Stimulated activated CD4-positive, alpha-beta T cell treated with anti-CD3 and anti-CD28 coated beads, Interleukin-15, amount 100 ng/mL, for 1 hour (primary cell): ENCODE data around the gene MUC5AC.
"Not testable (repeated sequence)": the region's sequence is repeated elsewhere in the genome, so short reads cannot be mapped to it uniquely, and the experiment has no call there.

Source experiments
- DNase-seq, 2 donors: peaks; one replicate each; pipeline ENCODE4 v3.0.0-alpha.2; 2020; ENCODE audit warnings: low read depth in 1 of 2, low spot score in 1 of 2

MUC5AC gene

DNA sequence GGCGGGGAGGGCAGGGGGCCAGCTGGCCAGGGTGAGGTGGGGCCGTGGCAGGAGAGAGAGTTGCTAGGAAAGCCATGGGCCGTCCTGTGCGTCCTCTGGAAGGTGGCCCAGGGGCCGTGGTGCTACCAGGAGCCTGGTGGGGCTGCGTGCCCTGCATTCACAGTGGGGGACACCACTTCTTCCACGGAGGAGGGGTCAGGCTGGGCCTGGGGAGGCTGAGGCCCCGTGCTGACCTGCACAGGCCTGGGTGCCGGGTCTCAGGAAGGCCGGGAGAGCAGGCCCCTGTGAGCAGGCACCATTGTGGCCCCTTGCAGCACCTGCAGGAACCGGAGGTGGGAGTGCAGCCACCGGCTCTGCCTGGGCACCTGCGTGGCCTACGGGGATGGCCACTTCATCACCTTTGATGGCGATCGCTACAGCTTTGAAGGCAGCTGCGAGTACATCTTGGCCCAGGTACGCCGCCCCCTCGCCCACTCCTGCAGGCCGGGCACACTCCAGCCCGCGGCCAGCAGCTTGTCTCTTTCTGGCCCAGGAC is 77.1 kb downstream of the MUC5AC start:
- DNase-seq, result no peak

DNA sequence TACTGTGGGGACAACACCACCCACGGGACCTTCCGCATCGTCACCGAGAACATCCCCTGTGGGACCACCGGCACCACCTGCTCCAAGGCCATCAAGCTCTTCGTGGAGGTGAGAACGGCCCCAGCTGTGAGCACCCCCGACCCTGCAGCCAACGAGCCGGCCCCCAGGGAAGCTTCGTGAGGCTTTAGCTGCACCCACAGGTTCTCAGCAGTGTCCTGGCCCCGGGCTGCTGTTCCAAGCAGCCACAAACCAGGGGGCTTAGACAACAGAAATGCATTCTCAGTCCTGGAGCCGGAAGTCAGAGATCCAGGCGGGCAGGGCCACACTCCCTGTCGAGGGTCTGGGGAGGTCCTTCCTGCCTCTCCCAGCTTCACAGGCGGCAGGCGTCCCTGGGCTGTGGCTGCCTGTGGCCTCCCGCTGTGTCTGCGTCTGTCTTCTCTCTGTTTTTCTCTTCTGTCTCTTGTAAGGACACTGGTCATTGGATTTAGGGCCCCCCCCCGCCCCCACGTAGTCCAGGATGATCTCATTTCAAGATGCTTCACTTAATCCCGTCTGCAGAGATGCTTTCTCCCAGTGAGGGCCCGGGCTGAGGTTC is 77.7 kb downstream of the MUC5AC start:
- no peak for DNase-seq

DNA sequence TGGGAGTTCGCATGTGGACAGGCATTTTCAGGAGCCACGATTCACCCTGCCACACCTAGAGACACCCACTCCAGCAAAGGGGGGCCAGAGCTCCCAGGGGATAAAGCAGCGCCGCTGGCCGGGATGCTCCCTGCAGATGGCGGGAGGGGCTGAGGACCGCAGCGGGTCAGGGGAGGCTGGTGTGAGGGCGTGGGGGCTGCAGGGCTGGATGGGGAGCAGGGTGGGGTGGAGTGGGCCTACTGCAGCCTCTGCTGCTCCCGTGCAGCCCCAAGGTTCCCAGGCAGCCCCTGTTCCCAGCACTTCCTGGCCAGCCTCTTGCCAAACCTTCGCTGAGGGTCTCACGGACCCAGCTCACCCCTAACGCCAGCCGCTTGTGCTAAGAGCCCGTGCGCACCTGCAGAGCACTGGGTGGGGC is 78.2 kb downstream of the MUC5AC start:
- no peak for DNase-seq

DNA sequence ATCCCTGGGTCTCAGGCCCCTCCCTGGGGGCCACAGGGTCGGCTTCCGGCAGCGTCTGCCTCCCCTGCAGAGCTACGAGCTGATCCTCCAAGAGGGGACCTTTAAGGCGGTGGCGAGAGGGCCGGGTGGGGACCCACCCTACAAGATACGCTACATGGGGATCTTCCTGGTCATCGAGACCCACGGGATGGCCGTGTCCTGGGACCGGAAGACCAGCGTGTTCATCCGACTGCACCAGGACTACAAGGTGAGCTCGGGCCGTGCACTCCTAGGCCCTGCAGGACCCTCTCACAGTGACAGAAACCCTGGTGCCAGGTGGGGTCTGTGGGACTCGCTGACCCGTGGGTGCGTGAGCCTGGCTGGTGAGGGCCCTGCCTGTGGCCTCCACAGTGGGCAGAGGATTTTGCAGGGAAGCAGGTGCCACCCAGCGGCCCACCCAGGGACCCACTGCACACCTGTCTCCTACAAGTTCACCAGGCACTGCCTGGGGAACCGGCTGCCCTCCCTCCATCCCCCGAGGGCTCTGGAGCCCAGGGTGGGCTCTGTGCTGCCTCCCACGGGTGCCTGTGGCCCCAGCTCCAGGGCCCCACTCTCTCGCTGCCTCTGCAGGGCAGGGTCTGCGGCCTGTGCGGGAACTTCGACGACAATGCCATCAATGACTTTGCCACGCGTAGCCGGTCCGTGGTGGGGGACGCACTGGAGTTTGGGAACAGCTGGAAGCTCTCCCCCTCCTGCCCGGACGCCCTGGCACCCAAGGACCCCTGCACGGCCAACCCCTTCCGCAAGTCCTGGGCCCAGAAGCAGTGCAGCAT is 78.8 kb downstream of the MUC5AC start:
- DNase-seq, result no peak

DNA sequence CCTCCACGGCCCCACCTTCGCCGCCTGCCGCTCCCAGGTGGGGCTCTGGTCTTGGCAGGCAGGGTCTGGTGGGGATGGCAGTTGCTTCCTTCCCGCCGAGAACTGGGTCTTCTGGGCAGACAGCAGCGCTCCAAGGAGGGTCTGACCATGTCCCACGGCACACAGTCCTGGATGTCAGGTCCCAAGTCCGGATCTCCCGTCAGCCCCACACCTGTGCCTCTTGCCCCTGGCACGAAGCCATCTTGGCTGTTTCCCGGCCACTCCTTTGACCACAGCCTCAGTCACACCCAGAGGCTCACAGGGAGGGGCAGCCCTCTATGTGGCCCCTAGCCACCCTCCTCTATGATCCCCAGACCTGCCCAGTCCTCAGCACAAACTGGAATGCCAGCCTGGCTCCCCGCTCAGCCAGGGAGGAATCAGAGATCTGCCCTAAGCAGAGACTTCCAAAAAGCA is 79.4 kb downstream of the MUC5AC start:
- DNase-seq, result no peak

DNA sequence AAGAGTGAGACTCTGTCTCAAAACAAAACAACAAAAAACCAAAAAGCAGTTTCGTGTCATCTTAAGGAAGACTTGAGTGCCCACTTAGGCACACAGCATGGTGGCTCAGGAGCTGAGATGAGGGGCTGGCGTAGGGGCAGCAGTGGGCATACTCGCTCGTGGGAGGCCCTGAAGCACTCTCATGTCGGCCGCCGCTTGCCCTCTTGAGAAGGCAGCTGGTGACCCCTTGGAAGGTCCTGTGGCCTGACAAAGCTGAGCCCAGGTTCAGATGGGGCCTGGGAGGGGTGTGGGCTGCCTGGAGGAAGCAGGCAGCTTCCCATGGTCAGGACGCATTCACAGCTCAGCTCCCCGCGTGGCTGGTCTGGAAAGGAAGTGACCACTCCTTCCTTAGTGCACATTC is 80.1 kb downstream of the MUC5AC start:
- no peak for DNase-seq

DNA sequence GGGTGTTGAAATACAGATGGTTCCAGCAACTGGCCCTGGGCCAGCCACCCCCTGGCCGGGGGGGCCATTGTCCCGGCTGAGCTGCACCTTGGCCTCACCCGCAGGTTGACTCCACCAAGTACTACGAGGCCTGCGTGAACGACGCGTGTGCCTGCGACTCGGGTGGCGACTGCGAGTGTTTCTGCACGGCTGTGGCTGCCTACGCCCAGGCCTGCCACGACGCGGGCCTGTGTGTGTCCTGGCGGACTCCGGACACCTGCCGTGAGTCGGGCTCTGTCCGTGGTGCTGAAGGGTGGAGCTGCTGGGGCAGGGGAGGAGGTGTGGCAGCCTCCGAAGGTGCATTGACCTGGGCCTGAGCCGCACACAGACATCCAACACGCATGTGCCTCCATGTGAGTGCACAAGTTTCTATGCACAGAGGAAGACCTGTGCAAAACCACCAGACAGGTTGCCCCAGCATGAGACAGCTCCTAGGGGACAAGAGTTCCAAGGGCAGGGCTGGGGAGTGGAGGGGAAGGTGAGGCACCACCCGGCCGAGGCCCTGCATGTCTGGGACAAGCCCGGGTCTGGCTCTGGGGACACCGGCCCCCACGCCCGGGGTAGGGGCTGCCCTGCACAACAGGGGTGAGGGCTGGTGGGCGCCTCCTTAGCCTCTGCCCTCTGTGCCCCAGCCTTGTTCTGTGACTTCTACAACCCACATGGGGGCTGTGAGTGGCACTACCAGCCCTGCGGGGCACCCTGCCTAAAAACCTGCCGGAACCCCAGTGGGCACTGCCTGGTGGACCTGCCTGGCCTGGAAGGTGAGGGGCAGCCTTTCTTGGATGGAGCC is 81.2 kb downstream of the MUC5AC start:
- no peak for DNase-seq

DNA sequence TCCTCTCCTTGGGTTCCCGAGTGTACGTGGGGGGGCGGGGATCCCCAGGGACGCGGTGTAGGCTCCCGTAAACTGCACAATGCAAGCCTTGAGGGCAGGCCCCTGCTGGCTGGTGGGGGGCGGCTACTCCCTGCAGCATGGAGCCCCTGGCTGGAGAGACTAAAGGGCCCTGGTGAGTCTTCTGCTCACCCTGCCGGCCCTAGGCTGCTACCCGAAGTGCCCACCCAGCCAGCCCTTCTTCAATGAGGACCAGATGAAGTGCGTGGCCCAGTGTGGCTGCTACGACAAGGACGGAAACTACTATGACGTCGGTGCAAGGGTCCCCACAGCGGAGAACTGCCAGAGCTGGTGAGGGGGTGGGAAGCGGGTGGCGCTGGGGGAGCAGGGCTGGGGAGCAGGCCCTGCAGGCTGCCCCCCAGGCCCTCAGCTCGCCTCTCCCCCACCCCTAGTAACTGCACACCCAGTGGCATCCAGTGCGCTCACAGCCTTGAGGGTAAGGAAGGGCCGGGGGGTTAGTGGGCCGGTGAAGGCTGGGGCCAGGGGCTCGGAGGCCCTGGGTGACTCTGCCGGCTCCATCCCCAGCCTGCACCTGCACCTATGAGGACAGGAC is 81.9 kb downstream of the MUC5AC start:
- DNase-seq, result no peak

DNA sequence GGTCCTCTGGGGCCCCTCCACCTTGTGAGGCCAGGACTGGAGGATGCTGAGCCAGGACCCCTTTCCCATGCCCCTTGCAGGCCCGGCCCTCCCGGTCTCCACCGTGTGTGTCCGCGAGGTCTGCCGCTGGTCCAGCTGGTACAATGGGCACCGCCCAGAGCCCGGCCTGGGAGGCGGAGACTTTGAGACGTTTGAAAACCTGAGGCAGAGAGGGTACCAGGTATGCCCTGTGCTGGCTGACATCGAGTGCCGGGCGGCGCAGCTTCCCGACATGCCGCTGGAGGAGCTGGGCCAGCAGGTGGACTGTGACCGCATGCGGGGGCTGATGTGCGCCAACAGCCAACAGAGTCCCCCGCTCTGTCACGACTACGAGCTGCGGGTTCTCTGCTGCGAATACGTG is 83.0 kb downstream of the MUC5AC start:
- DNase-seq, result no peak

DNA sequence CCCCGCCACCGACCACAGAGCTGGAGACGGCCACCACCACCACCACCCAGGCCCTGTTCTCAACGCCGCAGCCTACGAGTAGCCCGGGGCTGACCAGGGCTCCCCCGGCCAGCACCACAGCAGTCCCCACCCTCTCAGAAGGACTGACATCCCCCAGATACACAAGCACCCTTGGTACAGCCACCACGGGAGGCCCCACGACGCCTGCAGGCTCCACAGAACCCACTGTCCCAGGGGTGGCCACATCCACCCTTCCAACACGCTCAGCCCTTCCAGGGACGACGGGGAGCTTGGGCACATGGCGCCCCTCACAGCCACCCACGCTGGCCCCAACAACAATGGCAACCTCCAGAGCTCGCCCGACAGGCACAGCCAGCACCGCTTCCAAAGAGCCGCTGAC is 84.0 kb downstream of the MUC5AC start:
- DNase-seq, result no peak

DNA sequence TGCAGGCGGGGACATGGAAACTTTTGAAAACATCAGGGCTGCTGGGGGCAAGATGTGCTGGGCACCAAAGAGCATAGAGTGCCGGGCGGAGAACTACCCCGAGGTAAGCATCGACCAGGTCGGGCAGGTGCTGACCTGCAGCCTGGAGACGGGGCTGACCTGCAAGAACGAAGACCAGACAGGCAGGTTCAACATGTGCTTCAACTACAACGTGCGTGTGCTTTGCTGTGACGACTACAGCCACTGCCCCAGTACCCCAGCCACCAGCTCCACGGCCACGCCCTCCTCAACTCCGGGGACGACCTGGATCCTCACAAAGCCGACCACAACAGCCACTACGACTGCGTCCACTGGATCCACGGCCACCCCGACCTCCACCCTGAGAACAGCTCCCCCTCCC is 84.5 kb downstream of the MUC5AC start:
- no peak for DNase-seq

DNA sequence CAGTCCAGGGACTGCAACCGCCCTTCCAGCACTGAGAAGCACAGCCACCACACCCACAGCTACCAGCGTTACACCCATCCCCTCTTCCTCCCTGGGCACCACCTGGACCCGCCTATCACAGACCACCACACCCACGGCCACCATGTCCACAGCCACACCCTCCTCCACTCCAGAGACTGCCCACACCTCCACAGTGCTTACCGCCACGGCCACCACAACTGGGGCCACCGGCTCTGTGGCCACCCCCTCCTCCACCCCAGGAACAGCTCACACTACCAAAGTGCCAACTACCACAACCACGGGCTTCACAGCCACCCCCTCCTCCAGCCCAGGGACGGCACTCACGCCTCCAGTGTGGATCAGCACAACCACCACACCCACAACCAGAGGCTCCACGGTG is 85.0 kb downstream of the MUC5AC start:
- not testable (repeated sequence) for DNase-seq

DNA sequence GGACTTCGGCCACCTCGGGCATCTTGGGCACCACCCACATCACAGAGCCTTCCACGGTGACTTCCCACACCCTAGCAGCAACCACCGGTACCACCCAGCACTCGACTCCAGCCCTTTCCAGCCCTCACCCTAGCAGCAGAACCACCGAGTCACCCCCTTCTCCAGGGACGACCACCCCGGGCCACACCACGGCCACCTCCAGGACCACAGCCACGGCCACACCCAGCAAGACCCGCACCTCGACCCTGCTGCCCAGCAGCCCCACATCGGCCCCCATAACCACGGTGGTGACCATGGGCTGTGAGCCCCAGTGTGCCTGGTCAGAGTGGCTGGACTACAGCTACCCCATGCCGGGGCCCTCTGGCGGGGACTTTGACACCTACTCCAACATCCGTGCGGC is 85.8 kb downstream of the MUC5AC start:
- DNase-seq, result not testable (repeated sequence)

DNA sequence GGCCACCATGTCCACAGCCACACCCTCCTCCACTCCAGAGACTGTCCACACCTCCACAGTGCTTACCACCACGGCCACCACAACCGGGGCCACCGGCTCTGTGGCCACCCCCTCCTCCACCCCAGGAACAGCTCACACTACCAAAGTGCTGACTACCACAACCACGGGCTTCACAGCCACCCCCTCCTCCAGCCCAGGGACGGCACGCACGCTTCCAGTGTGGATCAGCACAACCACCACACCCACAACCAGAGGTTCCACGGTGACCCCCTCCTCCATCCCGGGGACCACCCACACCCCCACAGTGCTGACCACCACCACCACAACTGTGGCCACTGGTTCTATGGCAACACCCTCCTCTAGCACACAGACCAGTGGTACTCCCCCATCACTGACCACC is 86.8 kb downstream of the MUC5AC start:
- DNase-seq, result not testable (repeated sequence)

DNA sequence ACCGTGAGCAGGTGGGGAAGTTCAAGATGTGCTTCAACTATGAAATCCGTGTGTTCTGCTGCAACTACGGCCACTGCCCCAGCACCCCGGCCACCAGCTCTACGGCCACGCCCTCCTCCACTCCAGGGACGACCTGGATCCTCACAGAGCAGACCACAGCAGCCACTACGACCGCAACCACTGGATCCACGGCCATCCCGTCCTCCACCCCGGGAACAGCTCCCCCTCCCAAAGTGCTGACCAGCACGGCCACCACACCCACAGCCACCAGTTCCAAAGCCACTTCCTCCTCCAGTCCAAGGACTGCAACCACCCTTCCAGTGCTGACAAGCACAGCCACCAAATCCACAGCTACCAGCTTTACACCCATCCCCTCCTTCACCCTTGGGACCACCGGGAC is 88.0 kb downstream of the MUC5AC start:
- not testable (repeated sequence) for DNase-seq

DNA sequence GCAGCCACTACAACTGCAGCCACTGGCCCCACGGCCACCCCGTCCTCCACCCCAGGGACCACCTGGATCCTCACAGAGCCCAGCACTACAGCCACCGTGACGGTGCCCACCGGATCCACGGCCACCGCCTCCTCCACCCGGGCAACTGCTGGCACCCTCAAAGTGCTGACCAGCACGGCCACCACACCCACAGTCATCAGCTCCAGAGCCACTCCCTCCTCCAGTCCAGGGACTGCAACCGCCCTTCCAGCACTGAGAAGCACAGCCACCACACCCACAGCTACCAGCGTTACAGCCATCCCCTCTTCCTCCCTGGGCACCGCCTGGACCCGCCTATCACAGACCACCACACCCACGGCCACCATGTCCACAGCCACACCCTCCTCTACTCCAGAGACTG is 88.5 kb downstream of the MUC5AC start:
- not testable (repeated sequence) for DNase-seq

DNA sequence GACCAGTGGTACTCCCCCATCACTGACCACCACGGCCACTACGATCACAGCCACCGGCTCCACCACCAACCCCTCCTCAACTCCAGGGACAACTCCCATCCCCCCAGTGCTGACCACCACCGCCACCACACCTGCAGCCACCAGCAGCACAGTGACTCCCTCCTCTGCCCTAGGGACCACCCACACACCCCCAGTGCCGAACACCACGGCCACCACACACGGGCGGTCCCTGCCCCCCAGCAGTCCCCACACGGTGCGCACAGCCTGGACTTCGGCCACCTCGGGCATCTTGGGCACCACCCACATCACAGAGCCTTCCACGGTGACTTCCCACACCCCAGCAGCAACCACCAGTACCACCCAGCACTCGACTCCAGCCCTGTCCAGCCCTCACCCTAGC is 89.3 kb downstream of the MUC5AC start:
- DNase-seq, result not testable (repeated sequence)

DNA sequence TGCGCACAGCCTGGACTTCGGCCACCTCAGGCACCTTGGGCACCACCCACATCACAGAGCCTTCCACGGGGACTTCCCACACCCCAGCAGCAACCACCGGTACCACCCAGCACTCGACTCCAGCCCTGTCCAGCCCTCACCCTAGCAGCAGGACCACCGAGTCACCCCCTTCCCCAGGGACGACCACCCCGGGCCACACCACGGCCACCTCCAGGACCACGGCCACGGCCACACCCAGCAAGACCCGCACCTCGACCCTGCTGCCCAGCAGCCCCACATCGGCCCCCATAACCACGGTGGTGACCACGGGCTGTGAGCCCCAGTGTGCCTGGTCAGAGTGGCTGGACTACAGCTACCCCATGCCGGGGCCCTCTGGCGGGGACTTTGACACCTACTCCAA is 91.2 kb downstream of the MUC5AC start:
- DNase-seq, result not testable (repeated sequence)

DNA sequence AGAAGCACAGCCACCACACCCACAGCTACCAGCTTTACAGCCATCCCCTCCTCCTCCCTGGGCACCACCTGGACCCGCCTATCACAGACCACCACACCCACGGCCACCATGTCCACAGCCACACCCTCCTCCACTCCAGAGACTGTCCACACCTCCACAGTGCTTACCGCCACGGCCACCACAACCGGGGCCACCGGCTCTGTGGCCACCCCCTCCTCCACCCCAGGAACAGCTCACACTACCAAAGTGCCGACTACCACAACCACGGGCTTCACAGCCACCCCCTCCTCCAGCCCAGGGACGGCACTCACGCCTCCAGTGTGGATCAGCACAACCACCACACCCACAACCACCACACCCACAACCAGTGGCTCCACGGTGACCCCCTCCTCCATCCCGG is 92.7 kb downstream of the MUC5AC start:
- not testable (repeated sequence) for DNase-seq
